Measurements from ENCODE around the gene EEPD1.

GRCh38 chr7:36192877-36193276 lies 39.8 kb downstream of the EEPD1 start:
- TF ChIP-seq CTCF (IDR thresholded peaks at IDR 0.05) (no peak), POLR2A (IDR thresholded peaks at IDR 0.05) (no peak)

All from ovary (tissue), 3 donors.